Body of pancreas (tissue), 4 donors: Measurements from ENCODE around the gene GALNT14. TPM values are rescaled to one million over a fixed set of nuclear protein-coding genes. Genes with fewer than 3 reads are reported as not detected.

Experiments
- ATAC-seq: fragments of 150-250 bp; one replicate; pipeline ENCODE4 v1.9.1; 2016
- DNase-seq, 4 donors: peaks; one replicate each; pipeline ENCODE4 v3.0.0-alpha.2; 2019
- H3K27ac ChIP-seq, 4 donors: fragments of 200-600 bp; sonication (generic); 1 replicate in 3 of 4; 2 replicates in 1 of 4; pipeline versions ENCODE4 v1.5.1 to v1.6.1; 2016 to 2019; ENCODE audit warnings: mild to moderate bottlenecking in 1 of 4, mixed read lengths in 1 of 4, moderate library complexity in 1 of 4
- H3K27me3 ChIP-seq, 2 donors: fragments of 200-600 bp; sonication (generic); one replicate each; pipeline ENCODE4 v1.6.0; 2016; ENCODE audit warnings: mild to moderate bottlenecking in 1 of 2
- H3K36me3 ChIP-seq, 2 donors: fragments of 200-600 bp; sonication (generic); replicated peaks in 1 of 2; 2 replicates each; pipeline ENCODE4 v1.5.1; 2016; ENCODE audit warnings: low read depth in 2 of 2; ENCODE audit not compliant: insufficient read depth in 1 of 2
- H3K4me1 ChIP-seq: fragments of 200-600 bp; sonication (generic); one replicate; pipeline ENCODE4 v1.6.0; 2016
- H3K4me3 ChIP-seq, 2 donors: fragments of 200-600 bp; sonication (generic); 1 replicate in 1 of 2; 2 replicates in 1 of 2; pipeline ENCODE4 v1.5.1; 2016 to 2019
- H3K9me3 ChIP-seq, 3 donors: fragments of 200-600 bp; sonication (generic); 1 replicate in 2 of 3; 2 replicates in 1 of 3; pipeline ENCODE4 v1.5.1; 2016
- POLR2A ChIP-seq, 3 donors: fragments of 450-650 bp; IDR thresholded peaks; one replicate each; pipeline ENCODE4 v1.6.1; 2016; ENCODE audit warnings: antibody characterized with exemption in 3 of 3, mild to moderate bottlenecking in 2 of 3
- WGBS, 2 donors: methylation state at CpG; one replicate each; pipeline ENCODE4 v1.1.5; 2017; 5-methylcytosine and 5-hydroxymethylcytosine counted together
- intact Hi-C: fragments of 100-400 bp; cut with DNase I; formaldehyde crosslinking; loops from one replicate; pipeline ENCODE4 v1.15.1; 2023
- total RNA-seq, 2 donors: library from RNA; depleted of rRNA; stranded (reverse); fragments of >200 nt; gene quantifications; one replicate each; pipeline ENCODE4 v1.1.0, GENCODE V29; 2016
- TF ChIP-seq, protein P1 (sequence below), 7 experiments: fragments of 450-650 bp in 4 of 7; fragments of 200-600 bp in 3 of 7; sonication (generic) in 3 of 7; IDR thresholded peaks; one replicate each; pipeline ENCODE4 v1.5.1; 2016 to 2019; ENCODE audit warnings: antibody characterized with exemption in 7 of 7

GALNT14 gene
- total RNA-seq, 2 donors from 2014 or later, result 2.6 to 6.7 TPM

DNA sequence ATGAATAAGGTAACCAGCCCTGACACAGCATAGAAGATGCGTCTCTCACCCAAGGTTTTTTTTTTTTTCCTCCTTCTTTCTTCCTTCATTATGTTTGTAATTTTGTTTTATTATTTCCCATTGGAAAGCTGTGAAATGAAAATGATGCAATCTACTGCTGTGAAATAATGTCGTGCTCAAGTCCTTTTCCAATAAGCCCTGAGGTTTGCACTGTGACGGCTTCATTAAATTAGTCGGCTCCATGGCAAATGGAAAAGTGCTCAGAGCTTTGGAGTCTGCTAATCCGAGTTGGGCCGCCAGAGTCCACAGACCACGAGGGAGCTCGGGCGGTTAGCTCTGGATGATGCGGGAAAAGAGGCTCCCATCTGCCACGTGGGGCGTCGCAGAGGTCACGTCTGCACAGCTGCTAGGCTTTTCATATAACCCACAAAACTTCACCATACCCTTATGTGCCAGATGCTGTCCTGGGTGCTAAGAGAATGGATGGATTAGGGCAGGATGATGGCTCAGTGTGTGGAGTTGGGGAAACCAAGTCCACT lies 238.7 kb downstream of the GALNT14 start:
- no peak for TF ChIP-seq POLR2A (IDR thresholded peaks at IDR 0.05)
- TF ChIP-seq, protein P1, sequence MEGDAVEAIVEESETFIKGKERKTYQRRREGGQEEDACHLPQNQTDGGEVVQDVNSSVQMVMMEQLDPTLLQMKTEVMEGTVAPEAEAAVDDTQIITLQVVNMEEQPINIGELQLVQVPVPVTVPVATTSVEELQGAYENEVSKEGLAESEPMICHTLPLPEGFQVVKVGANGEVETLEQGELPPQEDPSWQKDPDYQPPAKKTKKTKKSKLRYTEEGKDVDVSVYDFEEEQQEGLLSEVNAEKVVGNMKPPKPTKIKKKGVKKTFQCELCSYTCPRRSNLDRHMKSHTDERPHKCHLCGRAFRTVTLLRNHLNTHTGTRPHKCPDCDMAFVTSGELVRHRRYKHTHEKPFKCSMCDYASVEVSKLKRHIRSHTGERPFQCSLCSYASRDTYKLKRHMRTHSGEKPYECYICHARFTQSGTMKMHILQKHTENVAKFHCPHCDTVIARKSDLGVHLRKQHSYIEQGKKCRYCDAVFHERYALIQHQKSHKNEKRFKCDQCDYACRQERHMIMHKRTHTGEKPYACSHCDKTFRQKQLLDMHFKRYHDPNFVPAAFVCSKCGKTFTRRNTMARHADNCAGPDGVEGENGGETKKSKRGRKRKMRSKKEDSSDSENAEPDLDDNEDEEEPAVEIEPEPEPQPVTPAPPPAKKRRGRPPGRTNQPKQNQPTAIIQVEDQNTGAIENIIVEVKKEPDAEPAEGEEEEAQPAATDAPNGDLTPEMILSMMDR (IDR thresholded peaks at IDR 0.05), result no peak
- no peak for DNase-seq
- no peak overlapping the region for H3K4me3 ChIP-seq
- intact Hi-C loops, result no loop called here
- 77 to 80% methylated on average over 14 of the region's 14 CpGs for WGBS, 2 donors
- H3K27me3 ChIP-seq, result no peaks in the 10 kb centered on the region
- H3K36me3 ChIP-seq, result no peaks in the 10 kb centered on the region
- H3K27ac ChIP-seq, result no peak overlapping the region
- ATAC-seq, result no peak
- H3K4me1 ChIP-seq, result no peaks in the 10 kb centered on the region
- no peaks in the 10 kb centered on the region for H3K9me3 ChIP-seq

DNA sequence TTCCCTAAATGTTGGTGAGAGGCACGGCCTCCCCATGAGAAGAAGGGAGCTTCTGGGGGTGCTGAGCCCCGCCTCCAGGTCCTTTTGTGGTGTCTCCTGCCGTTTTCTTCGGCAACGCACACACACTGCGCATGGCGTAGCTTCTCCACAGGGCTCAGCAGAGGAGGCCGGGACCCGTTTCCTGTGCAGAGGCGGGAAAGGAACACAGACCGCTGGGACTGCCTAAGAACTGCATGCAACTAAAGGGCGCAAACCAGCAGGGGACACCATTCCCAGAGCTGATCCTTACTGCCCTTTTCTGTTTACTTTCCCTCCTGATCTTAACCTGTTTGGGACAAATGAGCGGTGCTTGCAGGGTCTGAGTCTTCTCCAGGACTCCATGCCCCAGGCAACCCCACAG lies 240.7 kb downstream of the GALNT14 start:
- ATAC-seq (no peak), DNase-seq (no peak)
- Histone ChIP-seq H3K9me3 (no peaks in the 10 kb centered on the region), H3K27me3 (no peaks in the 10 kb centered on the region), H3K36me3 (no peaks in the 10 kb centered on the region), H3K4me1 (no peaks in the 10 kb centered on the region), H3K4me3 (no peak overlapping the region), H3K27ac (no peak overlapping the region)
- WGBS, 2 donors, result 79 to 90% methylated on average over 11 to 13 of the region's 13 CpGs
- intact Hi-C loops, result no loop called here
- TF ChIP-seq, protein P1 (IDR thresholded peaks at IDR 0.05), result no peak
- TF ChIP-seq POLR2A (IDR thresholded peaks at IDR 0.05), result no peak

DNA sequence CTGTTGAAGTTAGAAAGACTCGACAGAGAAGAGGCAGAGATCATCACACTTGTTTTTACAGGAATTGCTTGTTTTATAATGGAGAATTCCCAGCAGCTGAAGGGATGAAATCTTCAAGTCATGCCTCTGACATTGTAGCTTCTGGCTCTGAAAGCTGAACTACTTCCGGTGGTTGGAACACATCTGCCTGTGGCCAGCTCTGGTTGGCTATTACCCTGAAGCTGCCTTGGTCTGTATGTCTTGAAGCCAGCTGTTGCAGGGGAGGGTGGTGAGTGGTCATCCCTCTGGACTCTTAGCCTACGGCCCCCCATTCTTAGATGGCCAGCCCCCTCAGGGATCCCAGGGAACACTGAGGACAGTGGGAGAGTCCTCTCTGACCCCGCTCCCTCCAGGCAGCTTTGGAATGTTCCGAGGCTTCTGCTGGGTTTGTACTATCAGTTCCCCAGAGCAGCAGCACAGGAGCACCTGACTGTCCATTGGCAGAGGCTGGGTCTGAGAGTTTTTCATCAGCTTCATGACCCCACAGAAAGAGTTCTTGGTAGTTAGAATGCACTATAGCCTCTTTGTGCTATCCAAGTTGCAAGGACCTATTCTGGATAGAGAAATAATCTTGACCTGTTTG lies 243.6 kb downstream of the GALNT14 start:
- H3K27ac ChIP-seq, result no peak overlapping the region
- H3K4me1 ChIP-seq, result no peaks in the 10 kb centered on the region
- no peaks in the 10 kb centered on the region for H3K9me3 ChIP-seq
- no peaks in the 10 kb centered on the region for H3K36me3 ChIP-seq
- H3K4me3 ChIP-seq, result no peak overlapping the region
- no peaks in the 10 kb centered on the region for H3K27me3 ChIP-seq
- no peak for ATAC-seq
- WGBS, 2 donors, result 46 to 49% methylated on average over 4 to 5 of the region's 5 CpGs
- TF ChIP-seq, protein P1 (IDR thresholded peaks at IDR 0.05), result no peak
- no peak for TF ChIP-seq POLR2A (IDR thresholded peaks at IDR 0.05)
- DNase-seq, result no peak
- intact Hi-C loops, result no loop called here

GRCh38 chr2:30888852-30889409 lies 249.3 kb downstream of the GALNT14 start:
- WGBS, 2 donors, result 57 to 59% methylated on average over 7 of the region's 7 CpGs
- no peaks in the 10 kb centered on the region for H3K9me3 ChIP-seq

More at GRCh38 chr2:30888852-30889409, 249.3 kb downstream of the GALNT14 start:
- intact Hi-C loops, result no loop called here
- no peaks in the 10 kb centered on the region for H3K27me3 ChIP-seq
- H3K4me3 ChIP-seq, result no peak overlapping the region
- ATAC-seq (no peak), DNase-seq (no peak)
- H3K27ac ChIP-seq, result no peak overlapping the region
- H3K4me1 ChIP-seq, result no peaks in the 10 kb centered on the region
- H3K36me3 ChIP-seq, result no peaks in the 10 kb centered on the region
- no peak for TF ChIP-seq POLR2A (IDR thresholded peaks at IDR 0.05)
- TF ChIP-seq, protein P1 (IDR thresholded peaks at IDR 0.05), result no peak
